Left hindlimb (tissue), 1 donor: ENCODE measurements around the gene OR2A12.
"Not testable (repeated sequence)": the region's sequence is repeated elsewhere in the genome, so short reads cannot be mapped to it uniquely, and the experiment has no call there.

Source experiments
- DNase-seq: peaks from one replicate; pipeline ENCODE4 v3.0.0-alpha.2; 2018

OR2A12 gene, protein sequence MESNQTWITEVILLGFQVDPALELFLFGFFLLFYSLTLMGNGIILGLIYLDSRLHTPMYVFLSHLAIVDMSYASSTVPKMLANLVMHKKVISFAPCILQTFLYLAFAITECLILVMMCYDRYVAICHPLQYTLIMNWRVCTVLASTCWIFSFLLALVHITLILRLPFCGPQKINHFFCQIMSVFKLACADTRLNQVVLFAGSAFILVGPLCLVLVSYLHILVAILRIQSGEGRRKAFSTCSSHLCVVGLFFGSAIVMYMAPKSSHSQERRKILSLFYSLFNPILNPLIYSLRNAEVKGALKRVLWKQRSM

GRCh38 chr7:144085978-144086377, at the start of gene OR2A12:
OR2A12 (plus strand) TSS chr7:144086278; CDS start chr7:144095108, 8,830 bp downstream.
- no peak for DNase-seq

DNA sequence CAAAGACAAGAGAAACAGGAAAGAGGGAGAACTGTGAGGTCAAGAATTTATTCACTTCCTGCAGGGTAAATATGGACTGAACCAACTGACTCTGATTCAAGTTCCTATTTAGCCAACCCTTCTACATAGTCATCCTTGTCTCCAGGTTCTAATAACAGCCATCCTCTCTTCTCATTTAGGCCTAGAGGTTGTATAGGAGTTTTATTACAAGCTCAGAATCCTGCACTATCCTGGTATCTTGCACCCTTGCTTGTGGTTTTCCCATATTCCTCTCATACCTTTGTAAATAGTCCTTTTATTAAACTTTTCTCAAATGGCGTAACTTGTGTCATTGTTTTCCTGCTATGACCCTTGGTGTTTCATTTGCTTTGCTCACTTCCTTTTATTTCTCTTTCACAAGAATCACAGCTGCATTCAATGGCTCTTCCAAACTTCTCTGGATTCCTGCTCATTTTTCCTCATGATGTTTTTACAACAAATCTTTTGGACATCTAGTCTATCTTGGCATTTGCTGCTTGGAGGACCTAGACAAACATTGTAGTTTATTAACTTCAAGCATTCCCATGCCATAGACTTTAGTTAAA, 49.7 kb upstream of the OR2A12 start:
- DNase-seq: no peak

DNA sequence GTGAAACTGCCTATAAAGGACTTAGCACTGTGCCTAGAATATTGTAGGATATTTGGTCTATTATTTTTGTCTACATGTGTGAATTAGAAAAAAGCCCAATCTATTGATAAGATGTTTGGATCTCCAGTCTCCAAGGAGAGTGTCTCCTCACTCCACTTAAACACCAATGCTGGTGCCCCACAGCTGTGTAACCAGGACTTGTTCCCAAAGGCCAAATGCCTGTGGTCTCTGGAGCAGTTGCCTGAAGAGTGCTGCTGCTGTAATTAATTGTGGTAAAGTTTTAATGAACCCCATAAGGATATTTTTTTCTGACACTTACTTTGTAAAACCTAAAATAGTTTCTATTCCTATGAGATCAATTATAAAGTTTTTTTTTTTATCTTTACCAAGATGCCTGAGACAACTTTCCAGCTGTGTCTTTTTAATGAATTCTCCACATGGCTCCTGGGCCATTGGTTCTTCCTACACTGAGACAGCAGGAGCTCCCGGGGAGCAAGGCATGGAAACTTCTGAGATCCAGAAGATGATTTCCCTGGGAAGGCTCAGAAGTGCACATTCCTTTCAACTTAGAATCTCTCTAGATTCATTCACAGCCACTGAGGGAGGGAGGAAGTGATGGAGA, 48.6 kb upstream of the OR2A12 start:
- DNase-seq: no peak

GRCh38 chr7:144038887-144039286, 47.2 kb upstream of the OR2A12 start:
- DNase-seq: no peak

- no peak for DNase-seq
Observed at GRCh38 chr7:144048648-144049047, 37.4 kb upstream of the OR2A12 start, which contains the start of gene OR2A5. OR2A5 (plus strand) TSS chr7:144048948; CDS start chr7:144050402, 1,454 bp downstream.

DNA sequence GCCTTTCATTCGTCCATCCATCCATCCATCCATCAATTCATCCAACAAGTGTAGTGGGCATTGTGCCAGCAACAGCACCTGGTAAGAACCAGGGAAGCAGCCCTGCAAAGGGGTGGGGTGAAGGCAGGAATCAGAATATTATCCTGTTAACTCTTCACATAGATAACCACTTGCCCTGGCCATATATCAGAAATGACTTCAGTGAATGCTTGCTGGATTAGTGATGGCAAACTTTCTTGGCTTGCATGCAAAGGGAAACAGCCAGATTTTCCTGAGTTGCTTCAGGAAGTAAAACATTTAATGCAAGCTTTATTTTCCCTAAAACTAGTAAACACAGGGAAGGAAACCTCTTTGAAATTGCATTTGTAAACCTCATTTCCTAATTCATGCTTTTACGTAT, 36.6 kb upstream of the OR2A12 start:
- DNase-seq: no peak

- no peak for DNase-seq
Observed at GRCh38 chr7:144050093-144050492, 36.0 kb upstream of the OR2A12 start.

- not testable (repeated sequence) for DNase-seq
Observed at GRCh38 chr7:144050884-144051283, 35.2 kb upstream of the OR2A12 start.

DNA sequence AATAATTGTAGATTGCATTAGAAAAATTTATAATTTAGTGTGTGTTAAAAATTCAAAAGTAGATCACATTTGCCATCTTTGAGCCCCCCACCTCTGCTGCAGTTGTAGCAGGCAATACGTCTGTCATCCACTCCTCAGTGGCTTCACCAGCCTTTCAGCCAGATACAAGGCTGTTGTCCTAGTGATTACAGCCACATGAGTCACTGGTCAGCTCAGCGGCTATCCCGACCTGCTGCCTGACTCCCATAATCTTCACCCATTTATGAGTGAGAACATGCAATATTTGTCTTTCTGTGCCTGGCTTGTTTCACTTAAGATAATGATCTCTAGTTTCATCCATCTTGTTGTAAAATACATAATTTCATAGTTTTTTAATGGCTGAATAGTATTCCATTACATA, 28.1 kb upstream of the OR2A12 start:
- DNase-seq: no peak

DNA sequence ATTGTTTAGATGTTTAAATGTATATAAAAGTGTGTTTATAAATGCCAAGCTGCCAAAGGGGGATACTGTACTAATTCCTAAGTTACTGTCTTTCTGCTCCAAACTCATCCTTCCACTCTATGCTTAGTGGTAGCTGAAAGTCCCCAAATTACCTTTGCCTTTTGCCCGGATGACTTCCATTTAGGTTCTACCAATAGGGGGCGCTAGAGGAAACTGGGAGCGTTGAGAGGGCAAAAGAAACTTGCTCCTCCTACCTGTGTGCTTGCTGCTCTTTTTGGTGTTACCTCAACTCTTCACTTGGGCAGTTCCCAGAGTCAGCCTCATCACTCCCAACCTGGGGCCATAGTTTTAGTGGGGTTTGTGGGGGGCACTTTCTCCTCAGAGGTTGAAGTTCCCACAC, 22.4 kb upstream of the OR2A12 start:
- no peak for DNase-seq

- DNase-seq: no peak
Observed at GRCh38 chr7:144069511-144069910, 16.6 kb upstream of the OR2A12 start, which contains the start of gene OR2A25. OR2A25 (plus strand) TSS chr7:144069811; CDS start chr7:144074220, 4,409 bp downstream.

DNA sequence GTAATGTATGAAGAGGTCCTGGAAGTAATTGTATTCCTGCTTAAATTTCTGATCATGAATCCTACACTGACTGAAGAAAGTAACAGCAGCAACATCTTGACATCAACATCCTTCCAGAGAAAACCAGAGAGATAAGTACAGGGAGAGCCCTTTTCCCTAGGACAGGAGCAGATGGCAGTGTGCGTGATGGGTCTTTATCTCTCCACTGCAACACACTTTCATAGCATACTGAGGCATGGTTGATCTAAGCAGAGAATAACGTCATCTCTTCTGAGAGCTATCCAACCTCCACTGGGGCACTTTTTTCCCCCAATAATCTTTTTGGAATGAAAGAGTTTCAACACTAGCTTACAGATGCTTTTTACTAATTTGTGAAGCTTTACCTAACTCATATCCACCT, 16.1 kb upstream of the OR2A12 start:
- DNase-seq: no peak

GRCh38 chr7:144074374-144074773, 11.7 kb upstream of the OR2A12 start:
- DNase-seq: no peak

- DNase-seq: no peak
Observed at GRCh38 chr7:144086730-144087129, 652 bp downstream of the OR2A12 start.

GRCh38 chr7:144087230-144087629, 1.2 kb downstream of the OR2A12 start:
- DNase-seq: no peak

- no peak for DNase-seq
Observed at GRCh38 chr7:144090667-144091066, 4.6 kb downstream of the OR2A12 start.

GRCh38 chr7:144098776-144099175, 12.7 kb downstream of the OR2A12 start:
- no peak for DNase-seq

DNA sequence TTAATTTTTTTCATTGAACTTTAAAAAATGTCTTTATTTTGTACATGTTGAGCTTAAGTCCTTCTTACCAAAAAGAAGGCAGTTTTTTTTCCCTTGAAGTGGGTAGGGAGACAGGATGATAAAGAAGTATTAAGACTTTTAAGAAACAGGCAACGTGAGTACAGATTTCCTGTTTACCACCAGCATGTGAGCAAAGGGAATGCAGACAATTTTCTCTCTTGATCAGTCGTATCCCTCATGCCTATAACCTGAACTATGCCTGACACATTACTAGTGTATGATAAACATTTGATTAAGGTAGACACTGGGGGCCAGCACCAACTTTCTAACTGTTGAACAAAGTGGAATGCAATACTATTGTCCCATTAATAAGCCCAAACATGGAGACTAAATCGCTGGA, 14.5 kb downstream of the OR2A12 start:
- DNase-seq: no peak

DNA sequence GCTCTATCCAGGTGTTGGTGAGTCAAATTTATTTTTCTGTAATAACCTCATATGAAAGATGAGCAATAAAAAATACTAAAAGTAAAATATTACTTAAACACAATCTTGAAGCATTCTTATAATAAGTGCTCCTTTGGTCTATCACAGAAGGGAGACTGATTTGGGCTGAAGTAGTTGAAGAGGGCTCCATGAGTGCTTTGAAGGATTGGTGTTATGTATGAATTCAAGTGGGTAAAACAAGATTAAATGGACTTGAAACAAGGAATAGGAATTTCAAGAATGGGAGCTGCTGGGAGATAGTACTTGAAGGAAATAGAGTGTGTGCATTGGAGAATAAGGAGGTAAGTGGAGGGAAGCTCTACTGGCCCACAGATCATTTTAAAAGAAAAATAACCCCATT, 16.0 kb downstream of the OR2A12 start:
- DNase-seq: no peak

- no peak for DNase-seq
Observed at GRCh38 chr7:144105211-144105610, 19.1 kb downstream of the OR2A12 start.

DNA sequence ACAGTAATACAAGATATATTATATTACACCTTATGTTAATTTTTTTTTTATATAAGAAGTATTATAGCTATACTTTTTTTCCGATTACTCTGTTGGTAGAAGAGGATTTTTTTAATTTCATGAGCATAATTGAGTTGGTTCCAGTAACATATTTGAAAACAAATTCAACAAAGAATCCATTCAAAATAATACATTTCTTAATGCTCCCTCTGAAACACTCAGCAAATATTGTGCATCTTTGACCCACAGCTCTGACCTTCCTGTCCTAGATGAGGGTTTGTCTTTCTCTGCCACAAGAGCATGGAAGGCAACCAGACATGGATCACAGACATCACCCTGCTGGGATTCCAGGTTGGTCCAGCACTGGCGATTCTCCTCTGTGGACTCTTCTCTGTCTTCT, 23.2 kb downstream of the OR2A12 start, which contains the start of gene OR2A2:
OR2A2 (plus strand) TSS at position 301 of the 400 bp plus-strand sequence; CDS start at position 301, 0 bp downstream.
- DNase-seq: no peak

- DNase-seq: no peak
Observed at GRCh38 chr7:144110272-144110671, 24.2 kb downstream of the OR2A12 start.

DNA sequence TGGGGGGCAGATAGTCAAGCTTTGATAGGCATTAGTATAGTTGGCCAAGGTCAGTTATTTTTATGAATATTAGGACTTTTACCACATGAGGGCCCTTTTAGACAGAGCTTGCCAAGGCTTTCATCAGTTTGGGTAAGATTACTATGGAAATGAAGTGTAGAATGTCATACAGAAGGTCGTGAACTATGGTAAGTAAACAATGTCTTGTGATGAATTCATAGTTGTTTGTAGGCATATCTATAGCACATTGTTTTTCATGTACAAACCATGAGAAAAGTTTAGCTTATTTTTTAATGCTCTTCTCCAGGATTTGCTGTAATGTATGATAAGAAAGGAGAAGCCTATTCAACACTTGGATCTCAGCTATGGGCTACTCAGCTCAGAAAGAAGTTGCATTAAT, 27.6 kb downstream of the OR2A12 start:
- no peak for DNase-seq

DNA sequence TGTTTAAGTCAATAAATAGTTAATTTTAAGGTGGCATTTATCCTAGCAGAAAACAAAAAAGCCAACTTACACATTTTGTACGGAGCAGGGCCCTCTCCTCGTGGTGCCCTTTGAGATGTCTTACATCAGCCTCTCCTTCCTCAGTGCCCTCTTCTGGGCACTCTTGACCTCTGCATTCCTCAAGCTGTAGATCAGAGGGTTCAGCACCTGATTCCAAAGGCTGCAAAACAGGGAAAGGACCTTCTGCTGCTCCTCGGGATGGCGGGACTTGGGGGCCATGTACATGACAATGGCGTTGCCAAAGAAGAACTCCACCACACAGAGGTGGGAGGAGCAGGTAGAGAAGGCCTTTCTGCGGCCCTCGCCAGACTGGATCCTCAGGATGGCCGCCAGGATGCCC, 32.3 kb downstream of the OR2A12 start:
- no peak for DNase-seq
